Nephron progenitor cell (in vitro differentiated cells): Measurements from ENCODE around the gene DET1.
A peak's percentile ranks its signal among the peaks of the same experiment; 100 is the strongest.

Source experiments
- DNase-seq: peaks from one replicate; pipeline ENCODE4 v3.0.0; 2021
- H3K27ac Mint-ChIP-seq: 2 replicates; pipeline ENCODE4 v1.8.0; 2021; ENCODE audit warnings: mild to moderate bottlenecking, moderate library complexity, mixed read lengths
- H3K27me3 Mint-ChIP-seq: 2 replicates; pipeline ENCODE4 v1.8.0; 2021; ENCODE audit warnings: mild to moderate bottlenecking, low read depth, mixed read lengths; ENCODE audit not compliant: poor library complexity
- H3K36me3 Mint-ChIP-seq: 2 replicates; pipeline ENCODE4 v1.8.0; 2021; ENCODE audit warnings: low read depth, mixed read lengths
- H3K4me1 Mint-ChIP-seq: 2 replicates; pipeline ENCODE4 v1.8.0; 2021; ENCODE audit warnings: mixed read lengths
- H3K4me3 Mint-ChIP-seq: 2 replicates; pipeline ENCODE4 v1.8.0; 2021; ENCODE audit warnings: mild to moderate bottlenecking, moderate library complexity, mixed read lengths
- H3K9me3 Mint-ChIP-seq: 2 replicates; pipeline ENCODE4 v1.8.0; 2021; ENCODE audit warnings: mild to moderate bottlenecking, moderate library complexity, mixed read lengths
- TF ChIP-seq, protein P1 (sequence below): fragments of 200-600 bp; sonication (generic); IDR thresholded peaks from 2 replicates; pipeline ENCODE4 v1.5.0; 2021; ENCODE audit warnings: antibody characterized with exemption

Gene DET1

DNA sequence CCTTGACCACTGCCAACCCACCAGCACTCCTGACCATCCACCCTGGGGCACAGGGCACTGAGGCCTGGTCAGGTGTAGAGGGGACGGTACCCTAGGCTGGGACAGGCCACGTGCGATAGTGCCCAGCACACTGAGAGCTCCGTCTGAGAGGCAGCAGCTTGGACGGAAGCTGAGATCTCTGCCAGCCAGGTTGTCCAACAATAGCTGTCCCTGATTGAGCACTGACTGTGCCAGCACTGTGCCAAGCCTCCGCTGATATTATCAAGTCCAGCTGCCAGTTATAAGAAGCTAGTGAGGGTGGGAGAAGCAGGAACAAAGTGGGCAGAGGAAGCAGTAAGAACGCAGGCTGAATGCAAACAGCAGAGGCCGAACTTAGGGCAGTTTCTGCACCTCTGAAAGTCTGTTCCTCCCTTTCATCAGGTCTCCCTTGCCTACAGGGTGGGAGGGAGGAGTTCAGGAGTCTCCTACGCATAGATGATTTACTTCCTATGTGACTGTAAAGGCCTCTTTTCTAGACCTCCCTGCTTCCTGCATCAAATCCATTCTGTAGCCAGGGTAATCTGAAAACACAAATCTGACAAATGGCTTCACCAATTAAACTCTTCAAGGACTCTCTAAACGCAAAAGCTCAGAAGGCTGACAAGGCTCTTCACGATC lies 49.2 kb downstream of the DET1 start:
- no peaks in the 10 kb centered on the region for H3K27me3 Mint-ChIP-seq
- DNase-seq, result no peak
- TF ChIP-seq, protein P1, sequence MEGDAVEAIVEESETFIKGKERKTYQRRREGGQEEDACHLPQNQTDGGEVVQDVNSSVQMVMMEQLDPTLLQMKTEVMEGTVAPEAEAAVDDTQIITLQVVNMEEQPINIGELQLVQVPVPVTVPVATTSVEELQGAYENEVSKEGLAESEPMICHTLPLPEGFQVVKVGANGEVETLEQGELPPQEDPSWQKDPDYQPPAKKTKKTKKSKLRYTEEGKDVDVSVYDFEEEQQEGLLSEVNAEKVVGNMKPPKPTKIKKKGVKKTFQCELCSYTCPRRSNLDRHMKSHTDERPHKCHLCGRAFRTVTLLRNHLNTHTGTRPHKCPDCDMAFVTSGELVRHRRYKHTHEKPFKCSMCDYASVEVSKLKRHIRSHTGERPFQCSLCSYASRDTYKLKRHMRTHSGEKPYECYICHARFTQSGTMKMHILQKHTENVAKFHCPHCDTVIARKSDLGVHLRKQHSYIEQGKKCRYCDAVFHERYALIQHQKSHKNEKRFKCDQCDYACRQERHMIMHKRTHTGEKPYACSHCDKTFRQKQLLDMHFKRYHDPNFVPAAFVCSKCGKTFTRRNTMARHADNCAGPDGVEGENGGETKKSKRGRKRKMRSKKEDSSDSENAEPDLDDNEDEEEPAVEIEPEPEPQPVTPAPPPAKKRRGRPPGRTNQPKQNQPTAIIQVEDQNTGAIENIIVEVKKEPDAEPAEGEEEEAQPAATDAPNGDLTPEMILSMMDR, result no peak
- peaks cover 6% of the 10 kb centered on the region for H3K4me1 Mint-ChIP-seq
- peaks cover 10% of the 10 kb centered on the region for H3K36me3 Mint-ChIP-seq
- no peaks in the 10 kb centered on the region for H3K9me3 Mint-ChIP-seq
- no peak overlapping the region for H3K4me3 Mint-ChIP-seq
- peak overlapping the region; percentile 71 for H3K27ac Mint-ChIP-seq

DNA sequence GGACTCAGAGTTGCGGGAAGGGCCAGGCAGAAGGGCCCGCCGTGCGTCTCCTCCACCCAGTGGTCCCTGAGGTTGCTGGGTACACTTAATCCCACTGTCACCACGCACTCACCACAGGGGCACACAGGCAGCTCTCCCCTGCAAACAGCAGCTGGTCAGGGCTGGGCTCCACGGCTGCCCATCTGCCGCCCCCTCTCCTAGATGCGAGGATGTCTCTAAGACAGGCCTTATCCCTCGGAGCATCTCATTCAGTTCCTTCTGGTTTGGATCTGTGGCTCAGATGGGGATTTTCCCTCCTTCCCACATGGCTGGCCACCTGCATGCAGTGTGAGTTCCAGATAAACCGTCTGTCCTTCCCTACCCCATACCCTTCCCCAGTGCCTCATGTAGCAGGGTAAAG lies 52.6 kb downstream of the DET1 start:
- Mint-ChIP-seq H3K9me3 (no peaks in the 10 kb centered on the region), H3K27ac (no peak overlapping the region), H3K4me1 (peaks cover 6% of the 10 kb centered on the region), H3K4me3 (no peak overlapping the region), H3K27me3 (no peaks in the 10 kb centered on the region), H3K36me3 (peaks cover 5% of the 10 kb centered on the region)
- DNase-seq, result no peak
- TF ChIP-seq, protein P1, result no peak

DNA sequence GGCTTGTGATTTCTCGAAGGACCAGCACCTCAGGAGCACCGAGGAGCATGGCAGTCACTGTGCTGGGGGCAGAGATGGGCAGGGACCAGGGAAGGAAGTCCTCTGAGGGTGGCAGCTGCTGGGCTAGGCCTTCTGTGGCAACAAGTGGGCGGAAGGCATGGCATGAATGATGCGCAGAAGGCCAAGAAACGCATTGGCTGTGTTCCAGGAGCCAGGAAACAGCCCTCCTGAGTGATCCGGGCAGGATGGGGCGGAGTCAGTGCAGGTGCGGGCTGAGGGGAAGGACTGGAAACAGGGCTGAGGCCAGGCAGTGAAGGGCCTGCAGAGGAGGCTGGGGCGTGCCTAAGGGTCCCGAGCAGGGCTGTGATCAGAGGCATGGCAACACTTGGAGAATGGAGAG lies 55.3 kb downstream of the DET1 start:
- peaks cover 11% of the 10 kb centered on the region for H3K27me3 Mint-ChIP-seq
- TF ChIP-seq, protein P1, result no peak

DNA sequence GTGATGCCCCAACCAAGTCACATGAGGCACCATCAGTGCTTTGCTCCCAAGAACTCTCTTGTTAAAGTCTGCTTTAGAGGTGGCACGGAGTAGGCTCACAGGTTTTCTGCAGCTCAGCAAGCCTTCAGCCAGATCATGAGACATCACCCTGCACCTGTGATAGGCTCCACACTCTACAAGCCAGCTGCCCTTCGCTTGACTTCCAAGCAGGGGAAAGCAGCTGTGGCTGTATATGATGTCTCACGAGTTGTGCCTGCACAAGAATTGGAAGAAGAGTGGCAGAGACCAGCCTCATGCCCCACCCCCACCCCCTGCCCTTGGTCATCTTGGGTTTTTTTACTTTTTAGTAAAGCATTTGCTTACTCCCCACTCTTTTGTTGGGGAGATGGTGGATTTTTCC lies 56.4 kb downstream of the DET1 start:
- Mint-ChIP-seq H3K4me1 (no peaks in the 10 kb centered on the region), H3K4me3 (no peak overlapping the region), H3K9me3 (no peaks in the 10 kb centered on the region), H3K27ac (no peak overlapping the region), H3K36me3 (no peaks in the 10 kb centered on the region), H3K27me3 (peaks cover 17% of the 10 kb centered on the region)
- no peak for DNase-seq
- TF ChIP-seq, protein P1, result no peak

More for the DNA sequence above, 55.3 kb downstream of the DET1 start:
- Mint-ChIP-seq H3K4me3 (no peak overlapping the region), H3K36me3 (no peaks in the 10 kb centered on the region), H3K9me3 (no peaks in the 10 kb centered on the region), H3K4me1 (no peaks in the 10 kb centered on the region), H3K27ac (no peak overlapping the region)
- no peak for DNase-seq

DNA sequence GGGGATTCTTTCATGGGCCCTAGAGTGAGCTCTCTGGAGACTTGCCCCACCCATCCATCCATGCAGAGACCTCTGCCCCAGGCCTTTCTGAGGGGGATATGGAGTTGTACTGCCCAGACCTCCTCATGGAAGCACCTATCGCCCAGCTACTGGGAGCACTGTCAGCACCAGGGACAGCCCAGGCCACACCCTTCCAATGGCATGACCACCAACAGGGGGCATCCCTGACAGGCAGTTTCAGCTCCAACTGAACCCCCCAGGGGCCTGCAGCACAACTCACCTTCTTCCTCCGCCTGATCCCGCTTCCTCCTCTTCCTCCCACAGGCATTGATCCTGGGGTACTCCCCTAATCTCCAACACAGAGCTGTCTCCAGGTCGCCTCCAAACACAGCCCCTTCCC lies 57.2 kb downstream of the DET1 start:
- Mint-ChIP-seq H3K36me3 (no peaks in the 10 kb centered on the region), H3K4me3 (no peak overlapping the region), H3K27ac (no peak overlapping the region), H3K4me1 (no peaks in the 10 kb centered on the region), H3K9me3 (no peaks in the 10 kb centered on the region), H3K27me3 (peaks cover 20% of the 10 kb centered on the region)
- TF ChIP-seq, protein P1, result no peak
- no peak for DNase-seq

DNA sequence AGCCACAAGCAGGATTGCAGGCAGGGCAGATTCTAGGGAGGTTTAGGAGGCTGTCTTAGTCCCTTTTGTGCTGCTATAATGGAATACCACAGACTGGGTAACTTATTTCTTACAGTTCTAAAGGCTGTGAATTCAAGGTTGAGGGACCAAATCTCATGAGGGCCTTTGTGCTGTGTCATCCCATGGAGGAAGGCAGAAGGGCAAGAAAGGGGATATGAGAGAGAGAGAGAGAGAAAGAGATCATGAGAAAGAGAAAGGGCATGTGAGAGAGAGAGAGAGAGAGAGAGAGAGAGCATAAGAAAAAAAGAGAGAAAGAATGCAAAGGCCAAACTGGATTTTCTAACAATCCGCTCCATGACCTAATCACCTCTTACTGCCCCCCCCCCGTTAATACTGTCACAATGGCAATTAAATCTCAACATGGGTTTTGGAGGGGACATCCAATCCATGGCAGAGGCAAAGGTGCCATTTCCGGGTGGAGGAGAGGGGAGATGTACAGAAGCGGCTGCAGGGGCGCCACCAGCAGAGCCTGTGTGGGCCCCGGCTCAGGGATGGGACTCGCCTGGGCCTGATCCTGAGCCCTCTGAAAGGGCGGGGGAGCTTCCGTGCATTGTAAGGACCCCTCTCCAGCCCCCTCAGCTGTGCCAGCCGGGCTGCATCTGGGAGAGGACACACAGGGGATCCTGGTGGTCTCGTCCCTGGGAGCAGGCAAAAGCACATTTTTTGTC lies 58.5 kb downstream of the DET1 start:
- peaks cover 25% of the 10 kb centered on the region for H3K27me3 Mint-ChIP-seq
- H3K9me3 Mint-ChIP-seq, result no peaks in the 10 kb centered on the region
- no peak overlapping the region for H3K4me3 Mint-ChIP-seq
- no peak for DNase-seq
- no peaks in the 10 kb centered on the region for H3K4me1 Mint-ChIP-seq
- no peak overlapping the region for H3K27ac Mint-ChIP-seq
- H3K36me3 Mint-ChIP-seq, result no peaks in the 10 kb centered on the region
- TF ChIP-seq, protein P1, result no peak
